NT2/D1 (cell line): ENCODE data around the gene CCDC68.
"Not testable (repeated sequence)": the region's sequence is repeated elsewhere in the genome, so short reads cannot be mapped to it uniquely, and the experiment has no call there.

Experiments
- DNase-seq: peaks from one replicate; pipeline ENCODE4 v3.0.0-alpha.2; 2011; ENCODE audit warnings: low read depth, low spot score
- H3K27me3 ChIP-seq: 2 replicates; pipeline ENCODE4 v1.6.0; 2011; ENCODE audit warnings: mild to moderate bottlenecking; ENCODE audit not compliant: insufficient read length, insufficient read depth
- H3K36me3 ChIP-seq: 2 replicates; pipeline ENCODE4 v1.6.1; 2011; ENCODE audit warnings: mild to moderate bottlenecking, low read length, mixed read lengths; ENCODE audit not compliant: insufficient read depth, insufficient read length
- H3K4me1 ChIP-seq: 2 replicates; pipeline ENCODE4 v1.5.1; 2011; ENCODE audit not compliant: insufficient read depth, insufficient read length
- H3K4me3 ChIP-seq: 2 replicates; pipeline ENCODE4 v1.5.1; 2011; ENCODE audit warnings: low read depth; ENCODE audit not compliant: insufficient read length
- H3K9ac ChIP-seq: 2 replicates; pipeline ENCODE4 v1.6.0; 2011; ENCODE audit warnings: low read depth; ENCODE audit not compliant: insufficient read length
- H3K9me3 ChIP-seq: 2 replicates; pipeline ENCODE4 v1.5.1; 2011; ENCODE audit warnings: mild to moderate bottlenecking, low read length; ENCODE audit not compliant: insufficient read depth
- SUZ12 ChIP-seq: IDR thresholded peaks from 2 replicates; pipeline ENCODE4 v1.6.1; 2011; ENCODE audit not compliant: insufficient read length, insufficient read depth; ENCODE audit errors: extremely low read depth
- YY1 ChIP-seq: IDR thresholded peaks from 2 replicates; pipeline ENCODE4 v1.6.1; 2011; ENCODE audit not compliant: insufficient read length, insufficient read depth
- ZNF274 ChIP-seq: IDR thresholded peaks from 2 replicates; pipeline ENCODE4 v1.6.1; 2011; ENCODE audit warnings: mild to moderate bottlenecking, low read depth, low read length

The CCDC68 gene

DNA sequence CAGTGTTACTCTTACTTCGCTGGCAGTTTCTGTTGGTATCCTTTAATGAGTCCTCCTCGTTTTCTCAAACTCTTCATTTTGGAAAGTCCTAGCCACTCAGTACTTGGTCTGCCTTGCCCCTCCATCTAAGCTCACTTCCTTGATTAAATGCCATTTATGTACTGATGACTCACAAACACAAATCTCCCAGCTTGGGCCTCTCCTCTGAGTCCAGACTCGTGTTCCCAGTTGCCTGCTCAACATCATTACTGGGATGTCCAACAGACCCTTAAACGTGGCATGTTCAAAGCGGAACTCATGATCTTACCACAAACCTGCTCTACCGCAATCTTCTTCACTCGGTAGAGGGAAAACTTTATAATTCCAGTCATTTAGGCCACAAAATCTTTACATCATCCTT is 13.8 kb upstream of the CCDC68 start:
- no peak for DNase-seq
- Histone ChIP-seq H3K4me1 (no peaks in the 10 kb centered on the region), H3K4me3 (no peak overlapping the region), H3K27me3 (no peaks in the 10 kb centered on the region), H3K9me3 (no peaks in the 10 kb centered on the region), H3K36me3 (no peaks in the 10 kb centered on the region), H3K9ac (no peak overlapping the region)
- TF ChIP-seq ZNF274 (no peak), YY1 (no peak), SUZ12 (no peak)

GRCh38 chr18:54968807-54969206 is 9.5 kb upstream of the CCDC68 start:
- Histone ChIP-seq H3K4me1 (no peaks in the 10 kb centered on the region), H3K4me3 (no peak overlapping the region), H3K9ac (no peak overlapping the region), H3K9me3 (peaks cover 8% of the 10 kb centered on the region; the same call in 1 of the 2 replicates), H3K27me3 (no peaks in the 10 kb centered on the region), H3K36me3 (no peaks in the 10 kb centered on the region)
- no peak for DNase-seq
- no peak for TF ChIP-seq SUZ12
- TF ChIP-seq ZNF274, result no peak
- TF ChIP-seq YY1, result no peak

- not testable (repeated sequence) for H3K27me3 ChIP-seq, H3K4me3 ChIP-seq, H3K9me3 ChIP-seq, H3K4me1 ChIP-seq, H3K36me3 ChIP-seq, DNase-seq, H3K9ac ChIP-seq
Observed at GRCh38 chr18:54968237-54968636, 9.0 kb upstream of the CCDC68 start.

GRCh38 chr18:54967786-54968185 is 8.5 kb upstream of the CCDC68 start:
- Histone ChIP-seq H3K9ac (no peak overlapping the region), H3K9me3 (peaks cover 8% of the 10 kb centered on the region; the same call in 1 of the 2 replicates), H3K4me3 (no peak overlapping the region), H3K36me3 (no peaks in the 10 kb centered on the region), H3K4me1 (no peaks in the 10 kb centered on the region), H3K27me3 (no peaks in the 10 kb centered on the region)
- DNase-seq, result no peak
- TF ChIP-seq ZNF274 (no peak), YY1 (no peak), SUZ12 (no peak)

GRCh38 chr18:54964741-54965140 is 5.5 kb upstream of the CCDC68 start:
- peaks cover 8% of the 10 kb centered on the region; the same call in 1 of the 2 replicates for H3K9me3 ChIP-seq
- H3K27me3 ChIP-seq, result no peaks in the 10 kb centered on the region
- no peak for DNase-seq
- TF ChIP-seq ZNF274, result no peak
- no peak for TF ChIP-seq YY1
- TF ChIP-seq SUZ12, result no peak
- no peak overlapping the region for H3K9ac ChIP-seq
- H3K4me3 ChIP-seq, result no peak overlapping the region
- H3K36me3 ChIP-seq, result no peaks in the 10 kb centered on the region
- no peaks in the 10 kb centered on the region for H3K4me1 ChIP-seq

DNA sequence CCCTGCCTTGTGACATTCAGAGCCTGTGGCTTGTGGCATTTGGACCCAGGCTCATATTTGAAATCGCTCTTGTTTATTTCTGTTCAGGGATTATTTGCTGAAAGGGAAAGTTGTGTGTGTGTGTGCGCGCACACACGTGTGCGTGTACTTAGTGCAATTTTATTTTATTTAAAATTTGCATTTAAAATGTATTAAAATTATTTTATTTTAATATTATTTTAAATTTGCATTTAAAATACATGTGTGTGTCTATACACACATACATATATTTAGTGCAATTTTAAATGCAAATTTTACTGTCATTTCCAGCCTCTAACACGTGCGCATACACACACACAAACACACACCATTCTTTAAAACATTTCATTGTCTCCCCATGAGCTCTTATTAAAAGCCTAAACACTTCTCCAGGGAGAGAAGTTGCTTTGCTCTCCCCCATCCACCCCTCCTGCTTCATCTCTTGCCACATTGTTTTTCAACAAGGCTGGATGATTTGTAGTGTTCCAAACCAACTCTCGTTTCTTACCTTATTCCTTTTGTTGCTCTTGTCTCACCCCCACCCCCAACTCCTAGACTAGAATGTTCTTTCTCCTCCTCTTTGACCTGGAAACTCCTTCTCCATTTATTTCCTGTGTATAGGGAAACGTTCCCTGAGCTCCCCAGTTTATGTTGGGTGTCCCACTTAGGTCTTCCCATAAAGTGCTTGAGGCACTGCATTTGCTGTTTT is 3.8 kb upstream of the CCDC68 start:
- H3K9ac ChIP-seq, result no peak overlapping the region

GRCh38 chr18:54961868-54962267 is 2.6 kb upstream of the CCDC68 start:
- H3K27me3 ChIP-seq, result no peaks in the 10 kb centered on the region
- H3K9ac ChIP-seq, result no peak overlapping the region
- H3K36me3 ChIP-seq, result no peaks in the 10 kb centered on the region
- H3K4me3 ChIP-seq, result no peak overlapping the region
- H3K9me3 ChIP-seq, result no peaks in the 10 kb centered on the region
- DNase-seq, result no peak
- H3K4me1 ChIP-seq, result no peaks in the 10 kb centered on the region
- no peak for TF ChIP-seq ZNF274
- no peak for TF ChIP-seq YY1
- TF ChIP-seq SUZ12, result no peak

More for the DNA sequence above, 3.8 kb upstream of the CCDC68 start:
- Histone ChIP-seq H3K4me1 (no peaks in the 10 kb centered on the region), H3K9me3 (peaks cover 8% of the 10 kb centered on the region; the same call in 1 of the 2 replicates), H3K27me3 (no peaks in the 10 kb centered on the region), H3K4me3 (no peak overlapping the region), H3K36me3 (no peaks in the 10 kb centered on the region)
- no peak for TF ChIP-seq YY1
- TF ChIP-seq SUZ12, result no peak
- no peak for TF ChIP-seq ZNF274
- no peak for DNase-seq

- Histone ChIP-seq H3K4me1 (no peaks in the 10 kb centered on the region), H3K9me3 (no peaks in the 10 kb centered on the region), H3K27me3 (no peaks in the 10 kb centered on the region), H3K36me3 (no peaks in the 10 kb centered on the region), H3K9ac (no peak overlapping the region), H3K4me3 (no peak overlapping the region)
- DNase-seq, result no peak
- TF ChIP-seq SUZ12 (no peak), ZNF274 (no peak), YY1 (no peak)
Observed at GRCh38 chr18:54961016-54961423, 1.8 kb upstream of the CCDC68 start.
